Measurements from ENCODE around the gene THOC2. TPM values are rescaled to one million over a fixed set of nuclear protein-coding genes. Genes with fewer than 3 reads are reported as not detected.

THOC2 gene
- total and polyA plus RNA-seq, 10 of the 15 experiments (the other 5 are each of a cell fraction or from before 2014, with no cell fraction given) = 64.8 to 136 (median 75.1) TPM

DNA sequence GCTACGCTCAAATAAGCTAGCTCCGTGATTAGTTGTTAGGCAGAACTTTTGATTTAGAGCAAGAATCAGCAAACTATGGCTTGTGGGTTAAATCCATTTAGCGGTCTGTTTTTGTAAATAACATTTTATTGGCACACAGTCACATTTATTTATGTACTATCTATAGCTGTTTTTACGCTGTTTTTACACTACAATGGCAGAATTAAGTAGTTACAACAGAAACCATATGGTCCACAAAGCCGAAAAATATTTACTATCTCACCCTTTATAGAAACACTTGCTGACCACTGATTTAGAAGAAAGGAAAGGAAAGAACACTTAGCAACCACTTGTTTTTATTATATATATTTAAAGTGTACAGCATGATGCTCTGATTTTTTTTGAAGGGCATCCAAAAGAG lies 41.1 kb downstream of the THOC2 start:
- POLR2A ChIA-PET = interaction anchor here (0.6 to 1.1 kb wide), 2 partner anchors 10 to 78 kb away, joined by 3 to 4 read pairs; no protein-coding TSS in a partner anchor
- Histone ChIP-seq H3K9ac (ENCODE audit: control insufficient read depth, insufficient read depth, low read length) (no peak overlapping the region), H3K27me3 (replicated peaks in 1 of 2; ENCODE audit: control insufficient read depth in 2 of 2, insufficient read depth in 2 of 2, low read length in 1 of 2) (no peaks in the 10 kb centered on the region), H3K4me2 (ENCODE audit: control insufficient read depth, insufficient read depth) (no peak overlapping the region), H3K36me3 (ENCODE audit: control insufficient read depth in 2 of 2, insufficient read depth in 2 of 2, low read length in 1 of 2) (no peaks in the 10 kb centered on the region; a peak in 1 of 4 replicates), H4K20me1 (ENCODE audit: control insufficient read depth, insufficient read depth) (no peaks in the 10 kb centered on the region), H3K79me2 (ENCODE audit: control insufficient read depth, insufficient read depth, low read length) (no peaks in the 10 kb centered on the region), H3K27ac (ENCODE audit: control insufficient read depth, insufficient read depth) (no peak overlapping the region), H3K4me3 (no peak overlapping the region), H3K9me3 (replicated peaks; ENCODE audit: control insufficient read depth, insufficient read depth, low read length) (no peaks in the 10 kb centered on the region), H3K4me1 (ENCODE audit: control insufficient read depth, insufficient read depth, low read length) (no peaks in the 10 kb centered on the region), H2AFZ (ENCODE audit: control insufficient read depth, low read depth, low read length) (no peak overlapping the region)
- no peak for FAIRE-seq
- in situ Hi-C loops (cut with MboI) = no loop called here
- CTCF ChIA-PET = no interaction called here
- TF ChIP-seq ZBED1 (IDR thresholded peaks at IDR 0.05; ENCODE audit: borderline replicate concordance) (no peak), HDAC6 (IDR thresholded peaks at IDR 0.05; ENCODE audit: unreplicated experiment) (no peak), ASH2L (IDR thresholded peaks at IDR 0.05; ENCODE audit: borderline replicate concordance, low read depth) (no peak), YBX1 (IDR thresholded peaks at IDR 0.05) (no peak), STAT1 (conservative IDR thresholded peaks at IDR 0.05) (no peak), DPF2 (IDR thresholded peaks at IDR 0.05) (no peak), KAT2A (conservative IDR thresholded peaks at IDR 0.05; ENCODE audit: control insufficient read depth, low read depth, low read length) (no peak), HDGF (IDR thresholded peaks at IDR 0.05) (no peak), ZSCAN29 (IDR thresholded peaks at IDR 0.05) (no peak), MTA2 (IDR thresholded peaks at IDR 0.05; ENCODE audit: low read depth) (no peak), ZNF274 (IDR thresholded peaks at IDR 0.05; ENCODE audit: insufficient read depth, insufficient read length) (no peak), FOXM1 (IDR thresholded peaks at IDR 0.05; ENCODE audit: low read depth, low read length) (no peak)
- TF ChIP-seq, protein P1, sequence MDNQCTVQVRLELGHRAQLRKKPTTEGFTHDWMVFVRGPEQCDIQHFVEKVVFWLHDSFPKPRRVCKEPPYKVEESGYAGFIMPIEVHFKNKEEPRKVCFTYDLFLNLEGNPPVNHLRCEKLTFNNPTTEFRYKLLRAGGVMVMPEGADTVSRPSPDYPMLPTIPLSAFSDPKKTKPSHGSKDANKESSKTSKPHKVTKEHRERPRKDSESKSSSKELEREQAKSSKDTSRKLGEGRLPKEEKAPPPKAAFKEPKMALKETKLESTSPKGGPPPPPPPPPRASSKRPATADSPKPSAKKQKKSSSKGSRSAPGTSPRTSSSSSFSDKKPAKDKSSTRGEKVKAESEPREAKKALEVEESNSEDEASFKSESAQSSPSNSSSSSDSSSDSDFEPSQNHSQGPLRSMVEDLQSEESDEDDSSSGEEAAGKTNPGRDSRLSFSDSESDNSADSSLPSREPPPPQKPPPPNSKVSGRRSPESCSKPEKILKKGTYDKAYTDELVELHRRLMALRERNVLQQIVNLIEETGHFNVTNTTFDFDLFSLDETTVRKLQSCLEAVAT (IDR thresholded peaks at IDR 0.05) = no peak
- TF ChIP-seq, protein P2, sequence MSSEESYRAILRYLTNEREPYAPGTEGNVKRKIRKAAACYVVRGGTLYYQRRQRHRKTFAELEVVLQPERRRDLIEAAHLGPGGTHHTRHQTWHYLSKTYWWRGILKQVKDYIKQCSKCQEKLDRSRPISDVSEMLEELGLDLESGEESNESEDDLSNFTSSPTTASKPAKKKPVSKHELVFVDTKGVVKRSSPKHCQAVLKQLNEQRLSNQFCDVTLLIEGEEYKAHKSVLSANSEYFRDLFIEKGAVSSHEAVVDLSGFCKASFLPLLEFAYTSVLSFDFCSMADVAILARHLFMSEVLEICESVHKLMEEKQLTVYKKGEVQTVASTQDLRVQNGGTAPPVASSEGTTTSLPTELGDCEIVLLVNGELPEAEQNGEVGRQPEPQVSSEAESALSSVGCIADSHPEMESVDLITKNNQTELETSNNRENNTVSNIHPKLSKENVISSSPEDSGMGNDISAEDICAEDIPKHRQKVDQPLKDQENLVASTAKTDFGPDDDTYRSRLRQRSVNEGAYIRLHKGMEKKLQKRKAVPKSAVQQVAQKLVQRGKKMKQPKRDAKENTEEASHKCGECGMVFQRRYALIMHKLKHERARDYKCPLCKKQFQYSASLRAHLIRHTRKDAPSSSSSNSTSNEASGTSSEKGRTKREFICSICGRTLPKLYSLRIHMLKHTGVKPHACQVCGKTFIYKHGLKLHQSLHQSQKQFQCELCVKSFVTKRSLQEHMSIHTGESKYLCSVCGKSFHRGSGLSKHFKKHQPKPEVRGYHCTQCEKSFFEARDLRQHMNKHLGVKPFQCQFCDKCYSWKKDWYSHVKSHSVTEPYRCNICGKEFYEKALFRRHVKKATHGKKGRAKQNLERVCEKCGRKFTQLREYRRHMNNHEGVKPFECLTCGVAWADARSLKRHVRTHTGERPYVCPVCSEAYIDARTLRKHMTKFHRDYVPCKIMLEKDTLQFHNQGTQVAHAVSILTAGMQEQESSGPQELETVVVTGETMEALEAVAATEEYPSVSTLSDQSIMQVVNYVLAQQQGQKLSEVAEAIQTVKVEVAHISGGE (CRISPR knock-in tag; IDR thresholded peaks at IDR 0.05) = no peak
- TF ChIP-seq, protein P3, sequence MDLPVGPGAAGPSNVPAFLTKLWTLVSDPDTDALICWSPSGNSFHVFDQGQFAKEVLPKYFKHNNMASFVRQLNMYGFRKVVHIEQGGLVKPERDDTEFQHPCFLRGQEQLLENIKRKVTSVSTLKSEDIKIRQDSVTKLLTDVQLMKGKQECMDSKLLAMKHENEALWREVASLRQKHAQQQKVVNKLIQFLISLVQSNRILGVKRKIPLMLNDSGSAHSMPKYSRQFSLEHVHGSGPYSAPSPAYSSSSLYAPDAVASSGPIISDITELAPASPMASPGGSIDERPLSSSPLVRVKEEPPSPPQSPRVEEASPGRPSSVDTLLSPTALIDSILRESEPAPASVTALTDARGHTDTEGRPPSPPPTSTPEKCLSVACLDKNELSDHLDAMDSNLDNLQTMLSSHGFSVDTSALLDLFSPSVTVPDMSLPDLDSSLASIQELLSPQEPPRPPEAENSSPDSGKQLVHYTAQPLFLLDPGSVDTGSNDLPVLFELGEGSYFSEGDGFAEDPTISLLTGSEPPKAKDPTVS (IDR thresholded peaks at IDR 0.05; ENCODE audit: low read depth, low read length) = no peak
- RAD21 ChIA-PET (ENCODE audit: unreplicated experiment) = interaction anchor here (1.3 kb wide), 1 partner anchor 86 kb away, joined by 3 read pairs; no protein-coding TSS in a partner anchor
- intact Hi-C loops (cut with micrococcal nuclease; ENCODE audit: unreplicated experiment) = no loop called here
- no peak for ATAC-seq
- no TSS peak for BruUV-seq (replicated peaks)
- WGBS (ENCODE audit: insufficient coverage, insufficient replicate concordance, low lambda C conversion rate, missing lambda C conversion rate) = 74% methylated on average over 5 of the region's 5 CpGs
- SMC1A ChIA-PET (ENCODE audit: uncharacterized antibody, unreplicated experiment) = interaction anchor here (1.2 kb wide), 1 partner anchor 241 kb away, joined by 5 read pairs; no protein-coding TSS in a partner anchor
- no peak for DNase-seq (ENCODE audit: low read depth, low spot score)

All from GM12878 (cell line).